Esophagus squamous epithelium (tissue), 4 donors: Measurements from ENCODE around the gene CARMIL3.

Source experiments
- CTCF ChIP-seq, 6 experiments: fragments of 450-650 bp in 4 of 6; fragments of 200-600 bp in 2 of 6; sonication (generic) in 2 of 6; IDR thresholded peaks; one replicate each; pipeline ENCODE4 v1.5.1; 2016 to 2019; ENCODE audit warnings: antibody characterized with exemption in 6 of 6, mild to moderate bottlenecking in 4 of 6, moderate library complexity in 4 of 6
- POLR2A ChIP-seq, 4 donors: fragments of 450-650 bp; IDR thresholded peaks; one replicate each; pipeline ENCODE4 v1.6.1; 2017; ENCODE audit warnings: antibody characterized with exemption in 4 of 4, mild to moderate bottlenecking in 4 of 4, moderate library complexity in 3 of 4

GRCh38 chr14:24037658-24038037, 14.2 kb upstream of the CARMIL3 start:
- TF ChIP-seq CTCF (IDR thresholded peaks at IDR 0.05) (no peak), POLR2A (IDR thresholded peaks at IDR 0.05) (no peak)
